ENCODE data around the gene HM13. TPM values are rescaled to one million over a fixed set of nuclear protein-coding genes. Genes with fewer than 3 reads are reported as not detected.

HM13 gene
- total and polyA plus RNA-seq, 11 donors: 22.3 to 119 (median 41.0) TPM

- intact Hi-C loops (cut with DNase I): no loop called here
- 14 to 29% (median 22%) methylated on average over 3 to 4 of the region's 4 CpGs for WGBS, 4 donors
- H3K27ac ChIP-seq: peak overlapping the region in 9 of 12 donors; percentile 61 to 94 (median 84)
Observed at GRCh38 chr20:31515072-31515774, 981 bp downstream of the HM13 start.

GRCh38 chr20:31515775-31516107 is 1.5 kb downstream of the HM13 start:
- H3K4me1 ChIP-seq: peaks cover 8 to 63% (median 29%) of the 10 kb centered on the region in 12 donors
- DNase-seq (no peak), ATAC-seq (no peak)
- TF ChIP-seq, protein P1, sequence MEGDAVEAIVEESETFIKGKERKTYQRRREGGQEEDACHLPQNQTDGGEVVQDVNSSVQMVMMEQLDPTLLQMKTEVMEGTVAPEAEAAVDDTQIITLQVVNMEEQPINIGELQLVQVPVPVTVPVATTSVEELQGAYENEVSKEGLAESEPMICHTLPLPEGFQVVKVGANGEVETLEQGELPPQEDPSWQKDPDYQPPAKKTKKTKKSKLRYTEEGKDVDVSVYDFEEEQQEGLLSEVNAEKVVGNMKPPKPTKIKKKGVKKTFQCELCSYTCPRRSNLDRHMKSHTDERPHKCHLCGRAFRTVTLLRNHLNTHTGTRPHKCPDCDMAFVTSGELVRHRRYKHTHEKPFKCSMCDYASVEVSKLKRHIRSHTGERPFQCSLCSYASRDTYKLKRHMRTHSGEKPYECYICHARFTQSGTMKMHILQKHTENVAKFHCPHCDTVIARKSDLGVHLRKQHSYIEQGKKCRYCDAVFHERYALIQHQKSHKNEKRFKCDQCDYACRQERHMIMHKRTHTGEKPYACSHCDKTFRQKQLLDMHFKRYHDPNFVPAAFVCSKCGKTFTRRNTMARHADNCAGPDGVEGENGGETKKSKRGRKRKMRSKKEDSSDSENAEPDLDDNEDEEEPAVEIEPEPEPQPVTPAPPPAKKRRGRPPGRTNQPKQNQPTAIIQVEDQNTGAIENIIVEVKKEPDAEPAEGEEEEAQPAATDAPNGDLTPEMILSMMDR (IDR thresholded peaks at IDR 0.05): no peak
- no peak for TF ChIP-seq POLR2A (IDR thresholded peaks at IDR 0.05)
- WGBS, 4 donors: 84 to 91% (median 89%) methylated on average over 3 of the region's 3 CpGs
- H3K4me3 ChIP-seq: peak overlapping the region in 10 of 12 donors; percentile 59 to 99 (median 90)
- intact Hi-C loops (cut with DNase I): no loop called here
- H3K27ac ChIP-seq: peak overlapping the region in 2 of 12 donors; percentile 78 to 91
- H3K36me3 ChIP-seq: peaks cover 0 to 27% (median 0%) of the 10 kb centered on the region in 9 donors
- H3K9me3 ChIP-seq: no peaks in the 10 kb centered on the region
- no peaks in the 10 kb centered on the region for H3K27me3 ChIP-seq

More at GRCh38 chr20:31515072-31515774, 981 bp downstream of the HM13 start:
- DNase-seq (no peak), ATAC-seq (no peak)
- peaks cover 0 to 23% (median 0%) of the 10 kb centered on the region in 9 donors for H3K36me3 ChIP-seq
- H3K27me3 ChIP-seq: no peaks in the 10 kb centered on the region
- H3K9me3 ChIP-seq: no peaks in the 10 kb centered on the region
- peak overlapping the region; percentile 59 to 99 (median 91) for H3K4me3 ChIP-seq
- peaks cover 8 to 58% (median 28%) of the 10 kb centered on the region in 12 donors for H3K4me1 ChIP-seq
- TF ChIP-seq POLR2A (IDR thresholded peaks at IDR 0.05): no peak

DNA sequence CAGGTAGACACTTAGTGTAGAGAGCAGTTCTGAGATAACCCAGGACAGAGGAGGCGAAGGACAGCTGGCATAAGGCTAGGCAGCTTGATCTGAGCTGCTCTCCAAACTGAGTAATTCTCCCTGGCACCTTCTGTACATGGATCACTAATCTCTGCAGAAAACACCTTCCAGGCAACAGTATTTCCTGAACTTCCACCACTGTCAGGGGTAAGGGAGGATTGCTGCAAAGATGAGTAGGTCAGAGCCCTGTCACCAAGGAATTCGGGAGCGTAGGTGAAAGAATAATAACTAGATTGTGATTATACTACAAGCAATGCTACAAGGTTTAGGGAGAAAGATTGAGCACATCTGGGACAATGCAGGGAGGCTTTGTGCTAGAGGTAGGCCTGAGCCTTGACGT is 1.9 kb downstream of the HM13 start:
- Histone ChIP-seq H3K9me3 (no peaks in the 10 kb centered on the region), H3K27me3 (no peaks in the 10 kb centered on the region), H3K4me1 (peaks cover 8 to 67% (median 31%) of the 10 kb centered on the region in 12 donors), H3K36me3 (peaks cover 0 to 31% (median 0%) of the 10 kb centered on the region in 9 donors), H3K4me3 (peak overlapping the region in 9 of 12 donors; percentile 59 to 99 (median 92)), H3K27ac (peak overlapping the region in 1 of 12 donors; percentile 91)
- intact Hi-C loops (cut with DNase I): no loop called here
- TF ChIP-seq POLR2A (IDR thresholded peaks at IDR 0.05): no peak
- TF ChIP-seq, protein P1 (IDR thresholded peaks at IDR 0.05): no peak
- 83 to 91% (median 86%) methylated on average over 4 of the region's 4 CpGs for WGBS, 4 donors
- DNase-seq (no peak), ATAC-seq (no peak)

- TF ChIP-seq, protein P1 (IDR thresholded peaks at IDR 0.05): no peak
- TF ChIP-seq POLR2A (IDR thresholded peaks at IDR 0.05): no peak
- DNase-seq (no peak), ATAC-seq (no peak)
- H3K27me3 ChIP-seq: no peaks in the 10 kb centered on the region
- peaks cover 0 to 32% (median 0%) of the 10 kb centered on the region in 9 donors for H3K36me3 ChIP-seq
- no peaks in the 10 kb centered on the region for H3K9me3 ChIP-seq
- H3K27ac ChIP-seq: peak overlapping the region in 1 of 12 donors; percentile 91
- intact Hi-C loops (cut with DNase I): no loop called here
- 83 to 96% (median 90%) methylated on average over 2 of the region's 2 CpGs for WGBS, 4 donors
- H3K4me3 ChIP-seq: peak overlapping the region in 2 of 12 donors; percentile 92 to 97
- H3K4me1 ChIP-seq: peaks cover 8 to 72% (median 34%) of the 10 kb centered on the region in 12 donors
Observed at GRCh38 chr20:31516651-31517050, 2.4 kb downstream of the HM13 start.
